ENCODE measurements around the gene OGFR. TPM values are rescaled to one million over a fixed set of nuclear protein-coding genes. Genes with fewer than 3 reads are reported as not detected.

OGFR gene
- total RNA-seq, 1 experiment from 2014 or later, result 31.0 TPM

DNA sequence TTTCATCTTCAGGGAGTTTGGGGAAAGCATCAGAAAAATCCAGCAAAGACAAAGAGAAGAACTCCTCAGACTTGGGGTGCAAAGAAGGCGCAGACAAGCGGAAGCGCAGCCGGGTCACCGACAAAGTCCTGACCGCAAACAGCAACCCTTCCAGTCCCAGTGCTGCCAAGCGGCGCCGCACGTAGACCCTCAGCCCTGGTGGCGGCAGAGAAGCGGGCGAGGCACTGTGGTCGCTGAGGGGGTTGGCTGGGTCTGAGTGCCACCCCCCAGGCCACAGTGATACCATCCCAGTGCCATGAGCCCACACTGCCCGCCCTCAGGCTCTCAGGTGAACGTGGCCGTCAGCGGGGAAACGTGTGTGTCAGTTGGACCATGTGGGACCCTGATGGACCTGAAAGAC is 5.2 kb upstream of the OGFR start:
- CTCF ChIA-PET, result interaction anchor here (1.5 kb wide), 1 partner anchor 9 kb away, joined by 15 read pairs; no protein-coding TSS in a partner anchor

DNA sequence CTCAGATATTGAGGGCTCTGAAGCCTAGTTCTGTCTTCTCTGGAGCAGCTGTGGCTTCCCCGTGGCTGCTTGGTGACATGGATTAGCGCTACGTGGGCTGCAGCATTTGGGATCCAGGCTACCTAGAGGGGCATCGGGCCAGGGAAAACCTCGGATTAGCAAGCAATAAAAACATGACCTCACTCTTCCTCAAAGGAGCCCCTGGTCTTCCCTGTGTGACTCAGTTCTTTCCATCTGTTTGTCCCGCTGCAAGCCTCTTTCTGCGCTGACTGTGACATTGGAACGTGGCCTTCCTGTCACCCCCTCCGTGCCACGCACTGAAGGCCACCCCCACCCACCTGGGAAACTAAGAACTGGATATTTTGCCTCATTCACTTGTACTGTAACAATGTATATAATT is 4.8 kb upstream of the OGFR start:
- no peak overlapping the region for H3K27ac Mint-ChIP-seq (ENCODE audit: low read depth, unreplicated experiment)
- no peaks in the 10 kb centered on the region for H3K27me3 Mint-ChIP-seq (ENCODE audit: insufficient read depth, unreplicated experiment)
- H3K9me3 Mint-ChIP-seq (ENCODE audit: unreplicated experiment), result no peaks in the 10 kb centered on the region
- no peak overlapping the region for H3K4me3 Mint-ChIP-seq (ENCODE audit: unreplicated experiment)
- H3K4me1 Mint-ChIP-seq (ENCODE audit: insufficient read depth, unreplicated experiment), result peaks cover 5% of the 10 kb centered on the region
- peaks cover 33% of the 10 kb centered on the region for H3K36me3 Mint-ChIP-seq (ENCODE audit: insufficient read depth, unreplicated experiment)
- intact Hi-C loops (cut with micrococcal nuclease), result no loop called here
- no peak for DNase-seq (ENCODE audit: unreplicated experiment)
- TF ChIP-seq, protein P1, sequence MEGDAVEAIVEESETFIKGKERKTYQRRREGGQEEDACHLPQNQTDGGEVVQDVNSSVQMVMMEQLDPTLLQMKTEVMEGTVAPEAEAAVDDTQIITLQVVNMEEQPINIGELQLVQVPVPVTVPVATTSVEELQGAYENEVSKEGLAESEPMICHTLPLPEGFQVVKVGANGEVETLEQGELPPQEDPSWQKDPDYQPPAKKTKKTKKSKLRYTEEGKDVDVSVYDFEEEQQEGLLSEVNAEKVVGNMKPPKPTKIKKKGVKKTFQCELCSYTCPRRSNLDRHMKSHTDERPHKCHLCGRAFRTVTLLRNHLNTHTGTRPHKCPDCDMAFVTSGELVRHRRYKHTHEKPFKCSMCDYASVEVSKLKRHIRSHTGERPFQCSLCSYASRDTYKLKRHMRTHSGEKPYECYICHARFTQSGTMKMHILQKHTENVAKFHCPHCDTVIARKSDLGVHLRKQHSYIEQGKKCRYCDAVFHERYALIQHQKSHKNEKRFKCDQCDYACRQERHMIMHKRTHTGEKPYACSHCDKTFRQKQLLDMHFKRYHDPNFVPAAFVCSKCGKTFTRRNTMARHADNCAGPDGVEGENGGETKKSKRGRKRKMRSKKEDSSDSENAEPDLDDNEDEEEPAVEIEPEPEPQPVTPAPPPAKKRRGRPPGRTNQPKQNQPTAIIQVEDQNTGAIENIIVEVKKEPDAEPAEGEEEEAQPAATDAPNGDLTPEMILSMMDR (IDR thresholded peaks at IDR 0.05; ENCODE audit: unreplicated experiment), result no peak
- BruUV-seq (replicated peaks), result no TSS peak
- ChIA-PET CTCF (no interaction called here), POLR2A (no interaction called here)

More for the DNA sequence above, 5.2 kb upstream of the OGFR start:
- Mint-ChIP-seq H3K27ac (ENCODE audit: low read depth, unreplicated experiment) (no peak overlapping the region), H3K4me1 (ENCODE audit: insufficient read depth, unreplicated experiment) (peaks cover 5% of the 10 kb centered on the region), H3K4me3 (ENCODE audit: unreplicated experiment) (no peak overlapping the region), H3K27me3 (ENCODE audit: insufficient read depth, unreplicated experiment) (no peaks in the 10 kb centered on the region), H3K36me3 (ENCODE audit: insufficient read depth, unreplicated experiment) (peaks cover 28% of the 10 kb centered on the region), H3K9me3 (ENCODE audit: unreplicated experiment) (no peaks in the 10 kb centered on the region)
- POLR2A ChIA-PET, result no interaction called here
- DNase-seq (ENCODE audit: unreplicated experiment), result no peak
- intact Hi-C loops (cut with micrococcal nuclease), result no loop called here
- TSS peak; percentile 27 for BruUV-seq (replicated peaks)
- TF ChIP-seq, protein P1 (IDR thresholded peaks at IDR 0.05; ENCODE audit: unreplicated experiment), result no peak

DNA sequence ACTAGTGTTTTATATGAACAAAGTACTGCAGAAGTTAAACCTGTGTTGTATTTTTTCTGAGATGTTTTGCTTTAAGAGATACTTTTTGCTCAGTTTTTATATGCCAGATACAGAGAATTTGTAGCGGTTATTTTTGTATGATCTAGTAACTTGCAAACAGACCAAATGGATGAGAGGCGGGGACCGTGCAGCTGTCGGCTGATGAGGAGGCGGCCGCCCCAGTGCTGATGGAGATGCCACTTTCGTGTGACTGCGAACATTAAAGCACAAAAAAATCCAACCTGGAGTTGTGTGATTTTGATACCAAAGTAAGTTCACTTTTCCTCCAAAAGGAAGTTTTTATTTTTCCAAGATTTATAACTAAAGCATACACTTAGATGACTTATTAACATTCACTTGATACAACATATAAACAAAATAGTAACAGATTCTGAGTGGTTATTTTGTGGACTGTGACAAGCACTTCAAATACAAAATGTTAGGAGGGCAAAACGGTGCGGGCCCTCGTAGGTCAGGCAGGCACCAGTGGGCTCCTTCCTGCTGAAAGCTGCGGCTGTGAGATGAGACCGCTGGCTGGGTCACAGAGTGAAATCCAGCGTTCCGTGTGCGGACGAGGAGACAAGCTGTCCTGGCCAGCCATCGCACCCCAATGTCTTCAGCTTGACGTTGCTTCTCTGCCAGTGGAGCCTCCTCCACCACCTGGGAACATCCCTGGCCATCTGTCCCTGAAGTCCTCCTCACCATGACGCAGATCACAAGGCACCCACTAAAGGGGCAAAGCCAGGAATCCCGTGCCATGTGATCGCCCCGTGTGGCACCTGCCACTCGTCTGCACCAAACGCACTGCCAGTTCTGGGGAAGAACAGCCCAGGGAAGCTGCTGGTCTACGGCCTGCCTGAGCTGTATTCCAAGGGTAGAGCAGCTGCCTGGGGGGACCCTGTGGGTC is 4.0 kb upstream of the OGFR start:
- H3K27me3 Mint-ChIP-seq (ENCODE audit: insufficient read depth, unreplicated experiment), result no peaks in the 10 kb centered on the region
- peaks cover 5% of the 10 kb centered on the region for H3K4me1 Mint-ChIP-seq (ENCODE audit: insufficient read depth, unreplicated experiment)
- peaks cover 34% of the 10 kb centered on the region for H3K36me3 Mint-ChIP-seq (ENCODE audit: insufficient read depth, unreplicated experiment)
- intact Hi-C loops (cut with micrococcal nuclease), result no loop called here
- H3K9me3 Mint-ChIP-seq (ENCODE audit: unreplicated experiment), result no peaks in the 10 kb centered on the region
- CTCF ChIA-PET, result no interaction called here
- no peak overlapping the region for H3K27ac Mint-ChIP-seq (ENCODE audit: low read depth, unreplicated experiment)
- POLR2A ChIA-PET, result no interaction called here
- no TSS peak for BruUV-seq (replicated peaks)
- no peak for DNase-seq (ENCODE audit: unreplicated experiment)
- H3K4me3 Mint-ChIP-seq (ENCODE audit: unreplicated experiment), result no peak overlapping the region
- TF ChIP-seq, protein P1 (IDR thresholded peaks at IDR 0.05; ENCODE audit: unreplicated experiment), result no peak

DNA sequence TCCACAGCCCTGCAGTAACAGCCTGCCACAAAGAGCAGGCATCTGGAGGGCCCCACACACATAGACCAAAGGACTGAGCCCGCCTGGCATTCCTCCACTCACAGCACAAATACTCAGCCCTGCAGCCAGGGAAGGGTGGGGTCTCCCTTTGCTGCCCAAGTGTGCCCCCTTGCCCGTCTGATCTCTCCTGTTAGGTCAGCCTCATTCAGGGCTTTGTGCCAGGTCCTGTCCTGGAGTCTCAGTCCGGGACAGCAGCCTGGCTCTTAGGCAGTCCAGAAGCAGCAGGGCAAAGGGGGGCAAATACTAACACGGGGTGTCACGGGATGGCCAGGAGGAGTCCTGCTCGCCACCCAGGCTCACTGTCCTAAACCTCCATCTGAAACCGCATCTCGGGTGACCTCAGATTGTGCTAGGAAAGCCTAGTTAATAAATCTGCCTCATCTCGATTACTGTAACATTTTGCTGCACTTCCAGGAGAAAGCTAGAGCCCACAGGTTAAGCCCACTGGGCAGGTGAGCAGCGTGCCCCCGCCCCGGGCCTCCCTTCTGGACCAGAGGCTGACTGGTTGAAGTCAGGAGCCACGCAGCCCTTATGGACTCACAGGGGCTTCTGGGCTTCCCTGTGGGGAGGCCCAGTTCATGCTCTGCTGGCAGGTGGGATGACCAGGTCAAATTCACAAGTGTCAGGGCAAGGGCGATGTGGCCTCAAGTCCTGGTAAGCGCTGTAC is 3.2 kb upstream of the OGFR start:
- intact Hi-C loops (cut with micrococcal nuclease), result no loop called here
- CTCF ChIA-PET, result interaction anchor here (0.5 kb wide), 1 partner anchor 172 kb away, joined by 3 read pairs; no protein-coding TSS in a partner anchor
- H3K4me3 Mint-ChIP-seq (ENCODE audit: unreplicated experiment), result no peak overlapping the region
- POLR2A ChIA-PET, result interaction anchor here (0.7 kb wide), 1 partner anchor 30 kb away, joined by 3 read pairs; no protein-coding TSS in a partner anchor
- no peaks in the 10 kb centered on the region for H3K9me3 Mint-ChIP-seq (ENCODE audit: unreplicated experiment)
- TF ChIP-seq, protein P1 (IDR thresholded peaks at IDR 0.05; ENCODE audit: unreplicated experiment), result no peak
- BruUV-seq (replicated peaks), result no TSS peak
- peaks cover 10% of the 10 kb centered on the region for H3K4me1 Mint-ChIP-seq (ENCODE audit: insufficient read depth, unreplicated experiment)
- no peak overlapping the region for H3K27ac Mint-ChIP-seq (ENCODE audit: low read depth, unreplicated experiment)
- DNase-seq (ENCODE audit: unreplicated experiment), result no peak
- peaks cover 34% of the 10 kb centered on the region for H3K36me3 Mint-ChIP-seq (ENCODE audit: insufficient read depth, unreplicated experiment)
- H3K27me3 Mint-ChIP-seq (ENCODE audit: insufficient read depth, unreplicated experiment), result no peaks in the 10 kb centered on the region
